LHCN-M2 (cell line): ENCODE results near the gene RB1. TPM values are rescaled to one million over a fixed set of nuclear protein-coding genes. Genes with fewer than 3 reads are reported as not detected.

Experiments
- DNase-seq: peaks from one replicate; pipeline ENCODE4 v3.0.0-alpha.2; 2012; ENCODE audit warnings: low read depth
- total RNA-seq: library from RNA; depleted of rRNA; stranded (reverse); fragments of >200 nt; gene quantifications from 2 replicates; pipeline ENCODE4 v1.2.3, GENCODE V29; 2014

The RB1 gene
- total RNA-seq, 1 experiment from 2014 or later = 58.2 TPM

GRCh38 chr13:48448959-48449614, 145.5 kb downstream of the RB1 start:
- DNase-seq = peak; percentile 62

- DNase-seq = no peak
Observed at GRCh38 chr13:48449656-48450055, 146.1 kb downstream of the RB1 start.

GRCh38 chr13:48451196-48451595, 147.6 kb downstream of the RB1 start:
- peak; percentile 43 for DNase-seq

GRCh38 chr13:48456546-48456945, 153.0 kb downstream of the RB1 start:
- no peak for DNase-seq

DNA sequence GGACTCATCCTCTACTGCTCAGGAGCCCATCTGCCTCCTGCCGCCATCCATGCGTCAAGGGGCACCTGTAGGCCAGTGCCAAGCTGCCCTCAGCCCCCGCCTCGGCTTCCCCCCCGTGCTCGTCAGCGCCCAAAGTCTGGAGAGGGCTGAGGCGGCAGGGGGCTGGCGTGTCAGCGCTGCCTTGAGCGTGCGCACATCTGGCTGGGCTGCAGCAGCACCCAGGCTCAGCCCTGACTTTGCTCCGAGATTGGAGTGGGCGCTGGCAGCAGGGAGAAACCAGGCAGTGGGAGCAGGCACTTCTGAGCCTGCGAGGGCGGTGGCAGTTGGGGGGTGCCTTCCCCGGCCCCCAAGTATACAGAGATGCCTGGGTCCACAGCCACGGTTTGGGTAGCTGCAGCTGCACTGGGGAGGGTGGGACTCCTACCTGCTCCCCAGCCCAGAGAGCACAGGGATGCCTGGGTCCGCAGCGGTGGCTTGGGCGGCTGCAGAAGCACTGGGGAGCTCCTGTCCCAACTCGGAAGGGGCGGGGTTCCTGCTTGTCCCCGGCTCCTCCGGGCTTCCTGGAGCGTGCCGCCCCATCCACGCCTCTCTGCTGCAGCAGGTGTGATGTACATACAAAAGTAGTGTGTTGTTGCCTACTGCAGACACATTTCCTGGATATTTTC, 154.2 kb downstream of the RB1 start:
- no peak for DNase-seq

GRCh38 chr13:48475230-48475629, 171.7 kb downstream of the RB1 start:
- DNase-seq = no peak

DNA sequence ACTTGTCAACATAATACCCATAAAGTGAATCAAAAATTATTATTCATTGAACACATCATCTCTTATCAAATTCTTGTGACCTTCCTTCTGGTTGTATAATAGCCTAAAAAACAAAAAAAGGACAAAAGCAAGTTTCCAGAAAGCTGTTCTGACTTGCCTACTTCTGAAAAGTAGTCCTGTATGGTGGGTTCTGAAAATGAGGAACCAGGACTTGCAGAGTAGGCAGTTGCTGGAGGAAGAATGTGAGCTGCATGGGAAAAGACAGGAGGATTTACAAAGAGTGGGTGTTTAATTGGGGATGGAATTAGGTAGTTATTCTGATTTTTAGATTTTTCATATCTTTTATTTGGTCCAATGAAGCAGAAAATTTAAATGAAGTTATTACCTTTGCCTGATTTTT, 172.7 kb downstream of the RB1 start:
- no peak for DNase-seq

- DNase-seq = no peak
Observed at GRCh38 chr13:48476686-48477085, 173.1 kb downstream of the RB1 start.

DNA sequence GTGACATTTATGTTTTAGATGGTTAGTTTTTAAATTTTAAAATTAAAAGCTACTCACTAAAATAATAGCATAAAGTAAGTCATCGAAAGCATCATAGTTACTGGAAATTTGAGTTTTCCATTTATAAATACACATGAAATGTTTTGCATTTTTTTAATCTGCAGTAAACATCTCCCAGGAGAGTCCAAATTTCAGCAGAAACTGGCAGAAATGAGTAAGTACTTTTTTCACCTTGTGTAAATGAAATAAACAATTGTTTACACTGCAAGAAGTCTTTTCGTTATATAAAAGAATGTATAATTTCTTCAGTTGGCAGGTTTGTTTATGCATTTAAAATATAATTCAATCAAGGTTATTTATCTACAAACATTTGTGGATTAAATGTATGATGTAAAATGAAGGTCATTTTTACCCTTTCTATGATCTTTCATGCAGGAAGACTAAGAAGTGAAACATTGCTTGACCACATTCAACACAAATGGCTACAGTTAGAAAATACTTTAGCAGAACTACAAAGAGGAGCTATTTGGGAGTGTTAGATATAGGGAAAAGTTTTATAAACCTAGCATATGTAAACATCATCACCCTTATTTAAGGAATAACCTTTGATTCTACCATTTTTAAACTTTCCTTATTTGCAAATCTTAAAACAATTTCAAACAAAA, 173.8 kb downstream of the RB1 start:
- no peak for DNase-seq

- DNase-seq = peak; percentile 29
Observed at GRCh38 chr13:48478391-48478790, 174.8 kb downstream of the RB1 start.

DNA sequence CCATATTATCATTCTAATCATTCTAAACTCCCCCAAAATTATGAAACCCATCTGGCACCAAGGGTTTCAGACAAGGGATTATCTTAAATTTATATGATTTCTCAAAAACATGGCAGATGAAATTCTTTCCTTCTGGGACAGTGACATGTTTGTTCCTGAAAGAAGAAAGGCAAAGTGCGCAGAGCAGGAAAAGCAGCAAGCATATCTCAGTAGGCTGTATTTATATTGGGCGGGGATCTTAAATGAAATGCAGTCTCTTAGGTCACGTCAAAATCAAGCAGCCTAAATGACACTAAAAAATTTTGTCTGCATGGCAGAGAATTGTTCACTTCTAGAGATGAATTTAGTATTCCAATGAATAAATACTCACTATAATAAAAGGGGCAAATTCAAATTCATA, 180.0 kb downstream of the RB1 start:
- DNase-seq = no peak

DNA sequence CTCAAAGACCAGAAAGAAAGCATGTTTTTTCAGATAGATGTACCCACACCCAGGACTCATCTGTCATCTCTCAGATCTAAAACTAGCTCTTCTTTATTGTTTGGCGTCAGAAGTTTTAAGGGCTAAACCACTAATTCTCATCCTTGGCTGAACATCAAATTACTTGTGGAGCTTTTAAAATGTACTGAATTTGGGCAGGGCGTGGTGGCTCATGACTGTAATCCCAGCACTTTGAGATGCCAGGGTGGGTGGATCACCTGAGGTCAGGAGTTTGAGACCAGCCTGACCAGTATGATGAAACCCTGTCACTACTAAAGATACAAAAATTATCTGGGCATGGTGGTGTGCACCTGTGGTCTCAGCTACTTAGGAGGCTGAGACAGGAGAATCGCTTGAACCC, 181.9 kb downstream of the RB1 start:
- DNase-seq = peak; percentile 46

DNA sequence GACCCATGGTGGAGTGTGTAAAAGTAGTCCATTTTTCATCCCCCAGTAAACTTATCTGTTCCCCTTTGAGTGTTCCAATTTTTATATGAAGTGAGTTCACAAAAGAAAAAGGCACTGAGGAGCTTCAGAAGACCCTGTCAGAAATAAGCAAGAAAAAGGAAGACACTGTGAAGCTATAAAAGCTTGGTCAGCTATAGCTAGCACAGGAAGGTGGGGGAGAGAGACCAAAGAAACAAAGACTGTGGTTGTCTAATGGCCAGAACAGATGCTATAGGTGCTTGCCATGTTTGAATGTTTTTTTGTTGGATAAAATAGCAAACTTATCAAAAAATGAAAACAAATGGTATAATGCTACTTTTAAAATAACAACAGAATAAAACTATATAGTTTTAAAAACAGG, 182.8 kb downstream of the RB1 start:
- DNase-seq = no peak

GRCh38 chr13:48486836-48487235, 183.3 kb downstream of the RB1 start:
- DNase-seq = no peak

DNA sequence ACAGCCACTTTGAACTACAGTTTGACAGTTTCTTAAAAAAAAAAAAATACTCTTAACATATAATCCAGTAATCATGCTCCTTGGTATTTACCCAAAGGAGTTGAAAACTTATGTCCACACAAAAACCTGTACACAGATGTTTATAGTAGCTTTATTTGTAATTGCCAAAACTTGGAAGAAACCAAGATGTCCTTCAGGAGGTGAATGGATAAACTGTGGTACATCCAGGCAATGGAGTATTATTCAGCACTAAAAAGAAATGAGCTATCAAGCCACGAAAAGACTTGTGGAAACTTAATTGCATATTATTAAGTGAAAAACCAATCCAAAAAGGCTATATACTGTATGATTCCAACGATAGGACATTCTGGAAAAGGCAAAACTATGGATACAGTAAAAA, 184.4 kb downstream of the RB1 start:
- DNase-seq = no peak

DNA sequence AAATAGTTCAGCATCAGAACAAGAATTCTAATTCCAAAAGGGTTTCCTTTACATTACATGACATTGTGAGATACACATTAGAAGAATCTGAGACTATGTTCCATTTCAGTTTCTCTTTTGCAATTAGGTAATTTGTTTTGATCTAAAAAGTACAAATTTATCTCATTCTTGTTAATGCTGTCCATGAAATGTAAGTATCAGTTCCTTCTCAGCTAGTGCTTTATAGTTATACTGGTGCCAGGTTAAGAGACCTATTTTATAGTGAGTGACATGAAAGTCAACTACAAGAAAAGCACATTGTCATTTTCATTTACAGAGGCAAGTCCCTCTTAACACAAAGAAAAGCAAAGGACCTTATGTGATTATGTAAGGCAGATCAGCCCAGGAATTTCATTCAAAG, 185.4 kb downstream of the RB1 start:
- DNase-seq = no peak

DNA sequence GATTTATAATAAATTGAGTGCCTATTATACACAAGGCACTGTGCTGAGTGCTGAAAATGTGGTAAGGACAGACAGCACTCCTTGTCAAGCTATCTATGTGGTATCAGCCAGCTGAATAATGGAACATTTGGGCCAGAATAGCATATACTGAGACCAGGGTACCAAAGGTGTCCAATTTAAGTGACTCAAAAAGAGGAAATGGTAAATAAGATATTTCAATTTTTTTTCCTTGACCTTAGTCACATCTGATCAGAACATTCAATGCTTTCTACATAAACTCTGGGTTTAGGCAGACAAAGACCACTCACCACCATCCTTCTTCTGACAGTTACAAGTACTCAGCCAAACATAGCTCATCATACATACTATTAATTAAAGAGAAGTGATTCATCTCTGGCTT, 186.1 kb downstream of the RB1 start:
- DNase-seq = no peak

- DNase-seq = no peak
Observed at GRCh38 chr13:48490241-48490640, 186.7 kb downstream of the RB1 start.

GRCh38 chr13:48491423-48492095, 188.0 kb downstream of the RB1 start:
- peak; percentile 28 for DNase-seq

GRCh38 chr13:48492096-48492440, 188.5 kb downstream of the RB1 start:
- DNase-seq = no peak

- peak; percentile 89 for DNase-seq
Observed at GRCh38 chr13:48492470-48493065, 189.0 kb downstream of the RB1 start.
